GM18526 (cell line): ENCODE results near the gene RPL22.
A peak's percentile ranks its signal among the peaks of the same experiment; 100 is the strongest.

Experiments used
- POLR2A ChIP-seq: IDR thresholded peaks from 3 replicates; pipeline ENCODE4 v1.6.1; 2011; ENCODE audit not compliant: insufficient read length; ENCODE audit errors: extremely low read depth

RPL22 gene

GRCh38 chr1:6199298-6200187 is at the start of gene RPL22:
RPL22 (minus strand) TSS chr1:6199595; CDS start chr1:6199573, 22 bp downstream.
- TF ChIP-seq POLR2A = peak; percentile 93

- no peak for TF ChIP-seq POLR2A
These were observed 48.9 kb upstream of the RPL22 start for GRCh38 chr1:6248161-6248776.

GRCh38 chr1:6247651-6248050 is 48.3 kb upstream of the RPL22 start:
- no peak for TF ChIP-seq POLR2A

DNA sequence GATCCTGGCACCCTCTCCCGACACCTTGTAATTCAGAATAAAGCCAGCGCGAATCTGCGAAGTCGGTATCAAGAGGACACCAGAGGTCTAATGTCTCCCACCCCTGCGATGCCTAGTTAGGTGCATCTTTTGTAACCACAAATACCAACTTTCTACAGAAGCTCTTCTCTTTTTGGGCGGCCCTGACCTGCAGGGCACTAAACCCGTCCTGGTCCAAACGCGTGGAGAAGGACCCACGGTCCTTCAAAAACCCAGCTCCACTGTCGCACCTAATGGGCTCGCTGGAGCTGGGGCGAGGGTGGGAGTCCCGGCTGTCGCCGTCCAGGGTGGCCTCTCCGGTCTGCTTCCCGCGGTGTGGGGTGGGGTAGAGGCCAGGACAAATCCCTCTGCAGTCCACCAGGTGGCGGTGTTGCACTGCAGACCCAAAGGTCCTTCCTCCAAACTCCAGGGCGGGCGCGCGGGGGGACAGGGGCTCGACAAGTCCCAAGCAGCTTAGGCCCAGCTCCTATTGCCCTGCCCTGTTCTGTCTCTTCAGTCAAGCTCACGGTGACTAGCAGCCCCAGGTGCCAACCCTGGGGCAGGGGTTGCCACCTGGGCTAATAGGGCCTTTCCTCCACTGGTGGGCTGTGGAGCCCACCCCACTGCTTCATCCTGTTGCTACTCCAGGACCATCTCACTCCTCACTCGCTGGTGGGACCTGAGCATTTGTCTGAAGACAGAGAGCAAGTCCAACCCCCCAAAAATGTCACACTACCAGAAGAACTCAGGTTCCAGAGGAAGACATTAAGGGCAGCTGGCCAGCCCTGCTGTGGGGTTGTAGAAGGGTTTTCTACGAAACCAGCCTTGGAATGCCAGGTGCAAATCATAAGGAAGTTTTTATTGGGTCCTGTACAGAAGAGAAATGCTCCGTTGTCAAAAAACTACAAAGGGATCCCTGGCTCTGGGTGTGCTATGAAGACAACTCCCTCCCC is 47.4 kb upstream of the RPL22 start:
- TF ChIP-seq POLR2A = no peak

GRCh38 chr1:6245869-6246496 is 46.6 kb upstream of the RPL22 start:
- no peak for TF ChIP-seq POLR2A

- no peak for TF ChIP-seq POLR2A
These were observed 45.9 kb upstream of the RPL22 start for GRCh38 chr1:6245086-6245868.

- no peak for TF ChIP-seq POLR2A
These were observed 45.1 kb upstream of the RPL22 start for GRCh38 chr1:6244401-6245049.

DNA sequence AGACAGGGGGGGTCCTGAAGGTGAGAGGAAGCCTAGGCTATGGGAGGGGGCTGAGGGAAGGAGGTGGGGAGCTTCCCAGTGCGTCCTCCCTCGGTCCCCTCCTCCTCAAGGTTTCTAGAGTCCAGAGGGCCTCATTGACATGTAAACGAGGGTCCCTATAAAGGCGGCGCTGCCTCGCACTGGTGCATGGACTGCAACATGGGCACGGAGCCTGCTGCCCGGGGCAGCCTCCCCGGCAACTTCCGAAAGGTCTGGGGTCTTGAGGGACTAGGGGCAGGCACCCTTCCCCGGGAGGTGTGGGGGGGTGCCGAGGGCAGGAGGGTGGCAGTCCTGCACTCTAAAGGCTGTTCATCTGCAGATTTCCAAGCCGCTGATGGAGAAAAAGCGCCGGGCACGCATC is 44.6 kb upstream of the RPL22 start, which contains the start of gene HES3:
TSS of gene HES3 (plus strand) at position 187 of the 400 bp plus-strand sequence. CDS start at position 374, 187 bp downstream.
- TF ChIP-seq POLR2A = no peak

DNA sequence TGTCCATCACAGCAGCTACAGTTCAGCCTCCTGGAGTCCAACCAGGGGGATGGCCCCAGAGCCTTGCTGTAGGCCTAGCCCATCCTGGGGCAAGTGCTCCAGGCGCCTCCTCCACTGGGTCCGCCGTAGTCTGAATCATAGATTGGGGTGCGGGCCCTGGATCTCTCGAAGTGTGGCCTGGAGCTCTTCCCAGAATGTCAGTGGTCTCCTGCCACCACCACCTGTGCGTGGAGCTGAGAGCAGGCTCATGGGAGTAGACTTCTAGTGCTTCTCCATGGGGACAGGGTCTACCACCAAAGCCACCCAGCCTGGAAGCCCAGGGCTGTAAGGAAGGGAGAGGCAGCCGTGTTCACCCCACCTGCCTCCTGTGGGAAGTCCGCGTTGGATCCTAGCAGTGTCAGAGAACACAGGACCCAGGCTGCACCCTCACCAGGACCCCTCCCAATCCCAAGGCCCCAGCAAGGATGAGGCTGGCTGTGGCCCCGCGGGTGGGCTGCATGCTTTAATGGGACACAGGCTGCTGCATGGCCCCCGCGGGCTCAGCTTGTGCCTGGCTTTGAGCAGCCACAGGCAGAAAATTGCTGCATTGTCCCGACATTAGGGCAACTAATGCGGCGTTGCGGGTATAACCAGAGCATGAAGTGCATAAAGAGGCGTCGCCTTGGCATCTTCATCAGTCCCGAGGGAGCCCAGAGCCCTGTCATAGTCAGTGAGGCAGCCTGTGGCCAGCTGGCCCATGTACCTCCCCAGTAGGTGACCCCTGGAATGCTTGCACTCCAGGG is 43.8 kb upstream of the RPL22 start:
- no peak for TF ChIP-seq POLR2A

DNA sequence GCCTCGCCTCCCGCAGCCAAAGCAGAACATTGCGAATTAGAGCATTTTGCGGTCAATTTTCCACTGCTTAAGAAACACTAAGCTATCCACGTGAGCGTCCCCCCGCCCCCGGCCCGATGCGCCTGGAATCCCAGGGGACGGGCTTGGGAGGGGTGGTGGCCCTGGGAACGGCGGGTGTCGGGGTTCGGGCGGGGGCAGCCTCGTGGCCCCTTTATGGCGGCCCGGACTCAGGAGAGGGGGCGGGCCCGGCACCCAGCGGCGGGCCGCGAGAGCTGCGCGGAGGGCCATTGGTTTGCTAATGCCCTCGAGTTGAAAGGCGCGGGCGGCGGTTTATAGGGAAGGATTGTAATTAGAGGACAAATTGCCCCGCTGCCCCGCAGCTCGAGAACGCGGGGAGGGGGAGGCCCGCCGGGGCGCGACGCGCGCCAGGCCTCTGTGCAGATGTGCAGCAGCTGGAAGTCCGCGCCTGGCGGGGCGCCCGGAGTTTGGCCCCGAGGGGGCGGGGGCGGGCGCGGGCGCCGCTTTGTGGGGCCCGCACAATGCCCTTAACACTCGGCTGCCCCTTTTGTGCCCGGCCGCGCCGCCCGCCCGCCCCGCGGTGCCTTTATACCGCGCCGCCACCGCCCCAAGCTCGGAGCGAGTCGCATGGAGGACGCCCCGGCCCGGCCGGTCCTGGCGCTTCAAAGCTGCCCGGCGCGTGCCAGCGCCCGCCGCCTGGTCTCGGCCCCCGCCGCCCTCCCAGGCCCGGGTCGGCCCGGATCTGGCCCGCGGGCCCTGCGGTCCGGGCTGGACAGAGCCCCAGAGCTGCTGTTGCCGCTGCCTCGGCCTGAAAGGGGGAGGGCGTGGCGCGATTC is 42.7 kb upstream of the RPL22 start:
- no peak for TF ChIP-seq POLR2A

DNA sequence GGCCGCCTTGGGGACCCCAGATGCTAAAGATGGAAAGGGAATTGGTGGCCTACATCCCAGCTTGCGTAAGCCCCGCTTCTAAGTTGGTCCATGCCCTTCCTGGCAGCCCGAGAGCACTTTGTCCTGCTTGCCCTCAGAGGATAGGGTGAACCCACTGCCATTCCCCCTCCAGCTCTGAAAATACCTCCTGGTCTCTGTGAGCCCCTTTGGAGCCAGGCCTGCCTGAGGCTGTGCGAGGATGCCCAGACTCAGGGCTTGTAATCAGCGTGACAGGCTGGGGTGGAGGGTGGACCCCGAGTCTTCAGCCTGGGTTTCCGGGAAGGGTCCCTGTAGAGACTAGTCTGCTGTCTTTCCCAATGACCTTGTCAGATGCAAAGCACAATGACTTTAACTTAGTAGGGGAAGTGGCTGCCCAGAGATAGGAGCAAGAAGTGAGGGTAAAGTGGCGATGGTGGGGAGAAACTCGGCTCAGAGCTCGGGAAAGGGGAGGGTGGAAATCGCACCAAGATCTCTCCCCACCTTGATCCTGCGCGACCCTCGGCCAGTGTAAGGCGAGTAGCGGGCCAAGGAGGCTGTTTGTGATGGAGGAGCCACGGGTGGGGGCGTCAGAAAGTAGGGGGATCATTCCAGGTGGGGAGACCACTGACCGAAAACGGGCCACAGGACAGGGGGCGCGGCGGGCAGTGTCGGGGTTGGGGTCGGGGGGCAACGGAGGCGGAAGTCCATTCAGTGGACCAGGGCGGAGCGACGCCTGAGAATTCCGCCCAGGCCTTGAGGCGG is 41.9 kb upstream of the RPL22 start:
- TF ChIP-seq POLR2A = no peak
